Karpas-422 (cell line): ENCODE results near the gene MAGEB17. TPM values are rescaled to one million over a fixed set of nuclear protein-coding genes. Genes with fewer than 3 reads are reported as not detected.
"Not testable (repeated sequence)": the region's sequence is repeated elsewhere in the genome, so short reads cannot be mapped to it uniquely, and the experiment has no call there.

Experiments
- DNase-seq: peaks from one replicate; pipeline ENCODE4 v3.0.0-alpha.2; 2015
- H2AFZ ChIP-seq: fragments of 200-600 bp; sonication (generic); 2 replicates; pipeline ENCODE4 v1.6.1; 2014; ENCODE audit warnings: antibody characterized with exemption, low read length, mixed read lengths
- H3K27ac ChIP-seq: fragments of 200-600 bp; sonication (generic); 2 replicates; pipeline ENCODE4 v1.5.1; 2014; ENCODE audit warnings: mild to moderate bottlenecking, low read length, moderate library complexity
- H3K27me3 ChIP-seq: fragments of 200-600 bp; sonication (generic); 2 replicates; pipeline ENCODE4 v1.6.1; 2014; ENCODE audit warnings: low read length, mixed read lengths
- H3K36me3 ChIP-seq: fragments of 200-600 bp; sonication (generic); 2 replicates; pipeline ENCODE4 v1.6.1; 2014; ENCODE audit warnings: low read length, mixed read lengths; ENCODE audit not compliant: insufficient read depth
- H3K4me1 ChIP-seq: fragments of 200-600 bp; sonication (generic); 2 replicates; pipeline ENCODE4 v1.6.1; 2014; ENCODE audit warnings: mild to moderate bottlenecking, low read length, mixed read lengths
- H3K4me2 ChIP-seq: fragments of 200-600 bp; sonication (generic); 2 replicates; pipeline ENCODE4 v1.6.1; 2014; ENCODE audit warnings: low read length, low read depth, mild to moderate bottlenecking; ENCODE audit not compliant: poor library complexity, severe bottlenecking
- H3K4me3 ChIP-seq: fragments of 200-600 bp; sonication (generic); 2 replicates; pipeline ENCODE4 v1.5.1; 2014; ENCODE audit warnings: mild to moderate bottlenecking, antibody characterized with exemption, low read length, mixed read lengths
- H3K79me2 ChIP-seq: fragments of 200-600 bp; sonication (generic); 2 replicates; pipeline ENCODE4 v1.6.1; 2014; ENCODE audit warnings: mild to moderate bottlenecking, low read length, mixed read lengths
- H3K9ac ChIP-seq: fragments of 200-600 bp; sonication (generic); 2 replicates; pipeline ENCODE4 v1.6.0; 2014; ENCODE audit warnings: low read length
- H3K9me2 ChIP-seq: fragments of 200-600 bp; sonication (generic), shearing (Covaris generic); replicated peaks from 2 replicates; pipeline ENCODE4 v1.6.0; 2014; ENCODE audit warnings: mild to moderate bottlenecking, low read length, moderate library complexity; ENCODE audit not compliant: insufficient read depth
- H3K9me3 ChIP-seq: fragments of 300-700, 200-600 bp; sonication (generic); 2 replicates; pipeline ENCODE4 v1.6.1; 2014; ENCODE audit warnings: low read length, mixed read lengths
- H4K20me1 ChIP-seq: fragments of 200-600 bp; sonication (generic); 2 replicates; pipeline ENCODE4 v1.6.1; 2014; ENCODE audit warnings: mild to moderate bottlenecking, antibody characterized with exemption, low read length, low read depth; ENCODE audit not compliant: insufficient read depth
- total RNA-seq: library from RNA; depleted of rRNA; stranded (reverse); fragments of >200 nt; shearing (Covaris generic); gene quantifications from 2 replicates; pipeline ENCODE4 v1.2.3, GENCODE V29; 2014; ENCODE audit warnings: low replicate concordance

MAGEB17 gene
- total RNA-seq, 1 experiment from 2014 or later: not detected

GRCh38 chrX:16162391-16162790 lies 4.9 kb upstream of the MAGEB17 start:
- H3K9ac ChIP-seq: no peak overlapping the region
- no peak for DNase-seq
- H3K9me2 ChIP-seq: no peaks in the 10 kb centered on the region

DNA sequence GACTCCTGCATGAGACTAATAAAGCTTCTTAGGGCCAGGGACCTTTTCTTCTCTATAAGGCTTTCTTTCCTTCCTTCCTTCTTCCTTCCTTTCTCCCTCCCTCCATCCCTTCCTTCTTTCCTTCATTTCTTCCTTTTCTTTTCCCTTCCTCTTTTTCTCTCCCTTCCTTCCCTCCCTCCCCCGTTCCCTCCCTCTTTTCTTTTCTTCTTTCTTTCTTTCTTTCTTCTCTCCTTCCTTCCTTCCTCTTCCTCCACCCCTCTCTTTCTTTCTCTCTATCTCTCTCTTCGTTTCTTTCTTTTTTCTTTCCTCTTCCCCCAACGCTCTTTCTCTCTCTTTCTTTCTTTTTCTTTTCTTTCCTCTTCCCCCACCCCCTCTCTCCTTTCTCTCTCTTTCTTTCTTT lies 2.5 kb upstream of the MAGEB17 start:
- no peak overlapping the region for H3K9ac ChIP-seq
- no peaks in the 10 kb centered on the region for H3K9me2 ChIP-seq
- no peak overlapping the region for H3K27ac ChIP-seq
- H3K27me3 ChIP-seq: no peaks in the 10 kb centered on the region
- no peaks in the 10 kb centered on the region for H3K4me1 ChIP-seq
- H3K36me3 ChIP-seq: no peaks in the 10 kb centered on the region
- H2AFZ ChIP-seq: no peak overlapping the region
- no peak for DNase-seq
- H4K20me1 ChIP-seq: no peaks in the 10 kb centered on the region
- no peak overlapping the region for H3K4me2 ChIP-seq
- no peaks in the 10 kb centered on the region for H3K79me2 ChIP-seq
- no peaks in the 10 kb centered on the region for H3K9me3 ChIP-seq
- no peak overlapping the region for H3K4me3 ChIP-seq

More at GRCh38 chrX:16162391-16162790, 4.9 kb upstream of the MAGEB17 start:
- Histone ChIP-seq H2AFZ (no peak overlapping the region), H3K9me3 (no peaks in the 10 kb centered on the region), H3K79me2 (no peaks in the 10 kb centered on the region), H4K20me1 (no peaks in the 10 kb centered on the region), H3K4me2 (no peak overlapping the region), H3K27ac (no peak overlapping the region), H3K4me1 (no peaks in the 10 kb centered on the region), H3K27me3 (no peaks in the 10 kb centered on the region), H3K4me3 (no peak overlapping the region), H3K36me3 (no peaks in the 10 kb centered on the region)

- Histone ChIP-seq H3K9me3 (no peaks in the 10 kb centered on the region), H3K9me2 (no peaks in the 10 kb centered on the region), H3K4me3 (no peak overlapping the region), H3K27me3 (no peaks in the 10 kb centered on the region), H3K27ac (no peak overlapping the region), H3K79me2 (no peaks in the 10 kb centered on the region), H4K20me1 (no peaks in the 10 kb centered on the region), H3K36me3 (no peaks in the 10 kb centered on the region), H3K9ac (no peak overlapping the region), H3K4me2 (no peak overlapping the region), H2AFZ (no peak overlapping the region), H3K4me1 (no peaks in the 10 kb centered on the region)
- DNase-seq: no peak
These were observed 3.8 kb downstream of the MAGEB17 start for GRCh38 chrX:16171039-16171438.

GRCh38 chrX:16171944-16172343 lies 4.7 kb downstream of the MAGEB17 start:
- H3K9ac ChIP-seq: no peak overlapping the region
- H3K9me2 ChIP-seq: no peaks in the 10 kb centered on the region
- no peak for DNase-seq
- H3K9me3 ChIP-seq: no peaks in the 10 kb centered on the region
- no peak overlapping the region for H2AFZ ChIP-seq
- H3K4me1 ChIP-seq: no peaks in the 10 kb centered on the region
- no peaks in the 10 kb centered on the region for H3K36me3 ChIP-seq
- H3K4me2 ChIP-seq: no peak overlapping the region
- no peak overlapping the region for H3K4me3 ChIP-seq
- H3K79me2 ChIP-seq: no peaks in the 10 kb centered on the region
- no peaks in the 10 kb centered on the region for H4K20me1 ChIP-seq
- no peak overlapping the region for H3K27ac ChIP-seq
- no peaks in the 10 kb centered on the region for H3K27me3 ChIP-seq

GRCh38 chrX:16172391-16172790 lies 5.1 kb downstream of the MAGEB17 start:
- no peaks in the 10 kb centered on the region for H3K79me2 ChIP-seq
- no peak overlapping the region for H3K4me2 ChIP-seq
- H3K9me2 ChIP-seq: no peaks in the 10 kb centered on the region
- H3K27me3 ChIP-seq: no peaks in the 10 kb centered on the region
- H3K27ac ChIP-seq: no peak overlapping the region
- no peaks in the 10 kb centered on the region for H4K20me1 ChIP-seq
- no peaks in the 10 kb centered on the region for H3K9me3 ChIP-seq
- H3K9ac ChIP-seq: no peak overlapping the region
- no peaks in the 10 kb centered on the region for H3K36me3 ChIP-seq
- no peak overlapping the region for H3K4me3 ChIP-seq
- H2AFZ ChIP-seq: no peak overlapping the region
- DNase-seq: no peak
- H3K4me1 ChIP-seq: 0 out of 2 replicates have a peak, but pooled peaks cover 2% of the 10 kb centered on the region

GRCh38 chrX:16175329-16176061 lies 8.2 kb downstream of the MAGEB17 start:
- no peak overlapping the region for H2AFZ ChIP-seq
- H3K36me3 ChIP-seq: no peaks in the 10 kb centered on the region
- no peaks in the 10 kb centered on the region for H3K27me3 ChIP-seq
- no peak overlapping the region for H3K4me2 ChIP-seq
- no peaks in the 10 kb centered on the region for H3K9me2 ChIP-seq
- no peak overlapping the region for H3K9ac ChIP-seq
- DNase-seq: no peak
- H4K20me1 ChIP-seq: no peaks in the 10 kb centered on the region
- no peak overlapping the region for H3K27ac ChIP-seq
- H3K4me3 ChIP-seq: no peak overlapping the region
- H3K9me3 ChIP-seq: no peaks in the 10 kb centered on the region
- H3K79me2 ChIP-seq: no peaks in the 10 kb centered on the region
- H3K4me1 ChIP-seq: peaks cover 6% of the 10 kb centered on the region; the same call in 1 of the 2 replicates

DNA sequence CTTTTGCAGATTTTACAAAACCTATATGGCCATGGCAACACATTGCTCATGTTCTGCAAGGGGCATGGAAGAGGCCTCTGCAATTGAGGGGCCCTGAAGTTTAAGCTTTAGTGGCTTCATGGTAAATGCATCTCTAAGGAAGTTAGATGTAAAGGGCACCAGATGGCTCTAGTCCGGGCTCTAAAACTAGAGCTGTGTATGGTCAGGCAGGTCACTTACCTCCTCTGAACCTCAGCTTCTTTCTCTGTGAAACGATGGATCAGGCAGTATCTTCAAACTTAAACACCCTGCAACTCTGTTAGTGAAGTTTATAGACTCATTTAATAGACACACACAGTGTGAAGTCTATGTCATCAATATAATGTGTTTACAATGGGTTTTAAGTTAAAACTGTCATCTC lies 10.0 kb downstream of the MAGEB17 start:
- H3K9me3 ChIP-seq: no peaks in the 10 kb centered on the region
- H3K36me3 ChIP-seq: no peaks in the 10 kb centered on the region
- H3K4me2 ChIP-seq: no peak overlapping the region
- no peaks in the 10 kb centered on the region for H3K9me2 ChIP-seq
- no peaks in the 10 kb centered on the region for H4K20me1 ChIP-seq
- no peak overlapping the region for H3K4me3 ChIP-seq
- H3K27me3 ChIP-seq: no peaks in the 10 kb centered on the region
- peaks cover 6% of the 10 kb centered on the region; the same call in 1 of the 2 replicates for H3K4me1 ChIP-seq
- H2AFZ ChIP-seq: no peak overlapping the region
- no peak overlapping the region for H3K27ac ChIP-seq
- H3K79me2 ChIP-seq: no peaks in the 10 kb centered on the region
- H3K9ac ChIP-seq: no peak overlapping the region
- no peak for DNase-seq

DNA sequence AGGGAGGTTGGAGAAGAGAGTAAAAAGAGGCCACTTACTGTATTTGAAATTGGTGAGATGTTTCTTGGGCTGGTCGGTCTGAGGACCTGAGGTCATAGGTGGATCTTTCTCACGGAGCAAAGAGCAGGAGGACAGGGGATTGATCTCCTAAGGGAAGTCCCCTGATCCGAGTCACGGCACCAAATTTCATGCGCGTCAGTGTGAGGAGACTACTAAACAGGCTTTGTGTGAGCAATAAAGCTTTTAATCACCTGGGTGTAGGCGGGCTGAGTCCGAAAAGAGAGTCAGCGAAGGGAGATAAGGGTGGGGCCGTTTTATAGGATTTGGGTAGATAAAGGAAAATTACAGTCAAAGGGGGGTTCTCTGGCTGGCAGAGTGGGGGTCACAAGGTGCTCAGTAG lies 16.6 kb downstream of the MAGEB17 start:
- not testable (repeated sequence) for H3K4me3 ChIP-seq, H4K20me1 ChIP-seq, H3K4me2 ChIP-seq, H2AFZ ChIP-seq, H3K4me1 ChIP-seq, DNase-seq, H3K9me3 ChIP-seq, H3K36me3 ChIP-seq, H3K79me2 ChIP-seq, H3K27me3 ChIP-seq, H3K27ac ChIP-seq, H3K9me2 ChIP-seq, H3K9ac ChIP-seq
